Globus pallidus (tissue), 1 donor: ENCODE results near the gene DENND1A.
"Not testable (repeated sequence)": the region's sequence is repeated elsewhere in the genome, so short reads cannot be mapped to it uniquely, and the experiment has no call there.

Experiments
- DNase-seq: peaks from one replicate; pipeline ENCODE4 v3.0.0-alpha.2; 2015; ENCODE audit warnings: low spot score

DENND1A gene

GRCh38 chr9:123411636-123412035, 518.3 kb downstream of the DENND1A start:
- DNase-seq: no peak

GRCh38 chr9:123411191-123411590, 518.7 kb downstream of the DENND1A start:
- no peak for DNase-seq

- DNase-seq: no peak
Measured at GRCh38 chr9:123410281-123410910, 519.5 kb downstream of the DENND1A start.

- no peak for DNase-seq
Measured at GRCh38 chr9:123408313-123409262, 521.3 kb downstream of the DENND1A start.

GRCh38 chr9:123407217-123407851, 522.6 kb downstream of the DENND1A start:
- no peak for DNase-seq

- DNase-seq: no peak
Measured at GRCh38 chr9:123406691-123407216, 523.2 kb downstream of the DENND1A start.

GRCh38 chr9:123406016-123406415, 523.9 kb downstream of the DENND1A start:
- no peak for DNase-seq

- peak; percentile 42 for DNase-seq
Measured at GRCh38 chr9:123402981-123403509, 526.9 kb downstream of the DENND1A start.

- DNase-seq: no peak
Measured at GRCh38 chr9:123401879-123402513, 527.9 kb downstream of the DENND1A start.

GRCh38 chr9:123400926-123401503, 528.9 kb downstream of the DENND1A start:
- no peak for DNase-seq

GRCh38 chr9:123399803-123400378, 530.0 kb downstream of the DENND1A start:
- DNase-seq: no peak

- not testable (repeated sequence) for DNase-seq
Measured at GRCh38 chr9:123398938-123399337, 531.0 kb downstream of the DENND1A start.

- DNase-seq: no peak
Measured at GRCh38 chr9:123397975-123398374, 532.0 kb downstream of the DENND1A start.

GRCh38 chr9:123395689-123396511, 534.0 kb downstream of the DENND1A start:
- no peak for DNase-seq

GRCh38 chr9:123395276-123395688, 534.6 kb downstream of the DENND1A start:
- DNase-seq: no peak

- DNase-seq: no peak
Measured at GRCh38 chr9:123394291-123395235, 535.4 kb downstream of the DENND1A start.

GRCh38 chr9:123392802-123393201, 537.1 kb downstream of the DENND1A start:
- DNase-seq: no peak

- no peak for DNase-seq
Measured at GRCh38 chr9:123391946-123392345, 538.0 kb downstream of the DENND1A start.

- no peak for DNase-seq
Measured at GRCh38 chr9:123391233-123391632, 538.7 kb downstream of the DENND1A start.
